Lung (tissue), 12 donors: ENCODE measurements around the gene NHERF2. TPM values are rescaled to one million over a fixed set of nuclear protein-coding genes. Genes with fewer than 3 reads are reported as not detected.

Source experiments
- ATAC-seq: fragments of 200-7000 bp; cut with Tn5 transposase; one replicate; pipeline ENCODE4 v1.9.1; 2020; ENCODE audit warnings: moderate number of reproducible peaks; ENCODE audit not compliant: insufficient read depth, low FRiP score
- DNase-seq, 3 donors: peaks; one replicate each; pipeline ENCODE4 v3.0.0-alpha.2; 2013 to 2017
- H3K27ac ChIP-seq, 2 donors: one replicate each; pipeline ENCODE4 v1.5.1; 2013; ENCODE audit warnings: mild to moderate bottlenecking in 2 of 2, moderate library complexity in 2 of 2, control low read depth in 1 of 2, inconsistent platforms in 1 of 2, low read depth in 1 of 2, low read length in 1 of 2
- H3K27me3 ChIP-seq, 3 donors: one replicate each; pipeline ENCODE4 v1.5.1; 2013; ENCODE audit warnings: low read length in 2 of 3; ENCODE audit not compliant: control insufficient read depth in 3 of 3, insufficient read depth in 3 of 3
- H3K36me3 ChIP-seq, 4 donors: one replicate each; pipeline ENCODE4 v1.5.1; 2013; ENCODE audit warnings: low read length in 4 of 4, mild to moderate bottlenecking in 1 of 4, moderate library complexity in 1 of 4; ENCODE audit not compliant: control insufficient read depth in 4 of 4, insufficient read depth in 4 of 4
- H3K4me1 ChIP-seq, 5 donors: one replicate each; pipeline ENCODE4 v1.5.1; 2013; ENCODE audit warnings: low read length in 5 of 5, mild to moderate bottlenecking in 2 of 5, moderate library complexity in 1 of 5; ENCODE audit not compliant: control insufficient read depth in 5 of 5, insufficient read depth in 5 of 5
- H3K4me3 ChIP-seq: one replicate; pipeline ENCODE4 v1.5.1; 2013; ENCODE audit warnings: mild to moderate bottlenecking, control low read depth, moderate library complexity
- H3K9ac ChIP-seq, 2 donors: one replicate each; pipeline ENCODE4 v1.5.1; 2013; ENCODE audit warnings: low read length in 2 of 2, control low read depth in 1 of 2; ENCODE audit not compliant: insufficient read depth in 1 of 2
- H3K9me3 ChIP-seq, 4 donors: one replicate each; pipeline ENCODE4 v1.5.1; 2013; ENCODE audit warnings: low read length in 3 of 4, mild to moderate bottlenecking in 1 of 4, moderate library complexity in 1 of 4; ENCODE audit not compliant: control insufficient read depth in 4 of 4, insufficient read depth in 3 of 4
- CTCF ChIP-seq: IDR thresholded peaks from 2 replicates; pipeline ENCODE4 v1.5.1; 2012; ENCODE audit warnings: mild to moderate bottlenecking; ENCODE audit errors: control extremely low read depth, extremely low read depth
- WGBS, 2 donors: extraction: QIAGEN DNeasy Blood & Tissue Kit; methylation state at CpG; one replicate each; pipeline ENCODE4 v1.1.7; 2013; 5-methylcytosine and 5-hydroxymethylcytosine counted together
- polyA plus RNA-seq, 2 donors: library from polyadenylated mRNA; stranded (reverse); fragments of 200-250 nt; gene quantifications; one replicate each; pipeline ENCODE4 v1.2.1, GENCODE V29; 2013
- total RNA-seq, 2 donors: library from RNA; depleted of rRNA in 1 of 2; stranded (reverse); fragments of >200 nt in 1 of 2; gene quantifications; one replicate each; pipeline ENCODE4 v1.2.1, GENCODE V29; 2014 to 2021
- donor health status: control.
- donor health status: control.
- donor health status: Bipolar disorder and iron deficiency.
- donor health status: healthy.
- donor health status: DM: yes; HTN: yes; CAD: no.

Gene NHERF2
- total and polyA plus RNA-seq, 4 donors, result 142 to 468 (median 245) TPM

- Histone ChIP-seq H3K9me3 (no peaks in the 10 kb centered on the region), H3K27ac (no peak within 1 kb of the TSS), H3K36me3 (no peaks in the 10 kb centered on the region), H3K9ac (no peak within 1 kb of the TSS), H3K4me3 (no peak within 1 kb of the TSS), H3K27me3 (peaks cover 4 to 7% (median 4%) of the 10 kb centered on the region in 3 donors), H3K4me1 (peaks cover 0 to 27% (median 13%) of the 10 kb centered on the region in 5 donors)
- DNase-seq (peak in 2 of 3 donors; percentile 52 to 62), ATAC-seq (no peak)
- 0 to 2% methylated on average over 19 to 33 of the region's 33 CpGs for WGBS, 2 donors
- no peak for TF ChIP-seq CTCF
Measured at GRCh38 chr16:2019518-2019920, 7.2 kb upstream of the NHERF2 start, which contains the start of gene NPW. TSS of gene NPW (plus strand) at chr16:2019785.

- Histone ChIP-seq H3K9ac (no peak overlapping the region), H3K4me1 (peaks cover 0 to 27% (median 13%) of the 10 kb centered on the region in 5 donors), H3K27ac (no peak overlapping the region), H3K36me3 (no peaks in the 10 kb centered on the region), H3K27me3 (peaks cover 4 to 7% (median 4%) of the 10 kb centered on the region in 3 donors), H3K9me3 (no peaks in the 10 kb centered on the region), H3K4me3 (no peak overlapping the region)
- ATAC-seq, result no peak
- peak in 2 of 3 donors; percentile 58 to 61 for DNase-seq
- 1 to 2% methylated on average over 76 to 96 of the region's 96 CpGs for WGBS, 2 donors
- TF ChIP-seq CTCF, result no peak
Measured at GRCh38 chr16:2019921-2020831, 6.5 kb upstream of the NHERF2 start.

GRCh38 chr16:2022723-2023091 lies 4.0 kb upstream of the NHERF2 start:
- peaks cover 4 to 7% (median 4%) of the 10 kb centered on the region in 3 donors for H3K27me3 ChIP-seq
- ATAC-seq, result no peak
- H3K27ac ChIP-seq, result no peak overlapping the region
- H3K9me3 ChIP-seq, result no peaks in the 10 kb centered on the region
- H3K9ac ChIP-seq, result peak overlapping the region in 1 of 2 donors; percentile 79
- peak in 2 of 3 donors; percentile 72 to 75 for DNase-seq
- no peak overlapping the region for H3K4me3 ChIP-seq
- no peaks in the 10 kb centered on the region for H3K36me3 ChIP-seq
- H3K4me1 ChIP-seq, result peaks cover 0 to 36% (median 13%) of the 10 kb centered on the region in 5 donors
- 2 to 3% methylated on average over 13 to 14 of the region's 14 CpGs for WGBS, 2 donors
- TF ChIP-seq CTCF, result no peak
